ENCODE results near the gene AK4.
"Not testable (repeated sequence)": the region's sequence is repeated elsewhere in the genome, so short reads cannot be mapped to it uniquely, and the experiment has no call there.

Gene AK4

GRCh38 chr1:65148178-65148547 lies at the start of gene AK4:
AK4 (plus strand) TSS chr1:65148203; CDS start chr1:65148408, 205 bp downstream.
- DNase-seq (ENCODE audit: low read depth, low spot score), result not testable (repeated sequence)

GRCh38 chr1:65103807-65104206 lies 44.2 kb upstream of the AK4 start:
- no peak for DNase-seq (ENCODE audit: low read depth, low spot score)

- DNase-seq (ENCODE audit: low read depth, low spot score), result no peak
Measured at GRCh38 chr1:65104854-65105534, 43.0 kb upstream of the AK4 start.

- DNase-seq (ENCODE audit: low read depth, low spot score), result no peak
Measured at GRCh38 chr1:65105596-65105995, 42.4 kb upstream of the AK4 start.

- no peak for DNase-seq (ENCODE audit: low read depth, low spot score)
Measured at GRCh38 chr1:65108025-65108642, 39.9 kb upstream of the AK4 start.

GRCh38 chr1:65109487-65109886 lies 38.5 kb upstream of the AK4 start:
- no peak for DNase-seq (ENCODE audit: low read depth, low spot score)

- no peak for DNase-seq (ENCODE audit: low read depth, low spot score)
Measured at GRCh38 chr1:65112811-65113210, 35.2 kb upstream of the AK4 start.

- no peak for DNase-seq (ENCODE audit: low read depth, low spot score)
Measured at GRCh38 chr1:65113298-65113697, 34.7 kb upstream of the AK4 start.

GRCh38 chr1:65114322-65114721 lies 33.7 kb upstream of the AK4 start:
- DNase-seq (ENCODE audit: low read depth, low spot score), result peak; percentile 2

GRCh38 chr1:65119951-65120350 lies 28.1 kb upstream of the AK4 start:
- no peak for DNase-seq (ENCODE audit: low read depth, low spot score)

- DNase-seq (ENCODE audit: low read depth, low spot score), result not testable (repeated sequence)
Measured at GRCh38 chr1:65129104-65129503, 18.9 kb upstream of the AK4 start.

GRCh38 chr1:65138524-65138923 lies 9.5 kb upstream of the AK4 start:
- DNase-seq (ENCODE audit: low read depth, low spot score), result no peak

GRCh38 chr1:65139793-65140192 lies 8.2 kb upstream of the AK4 start:
- DNase-seq (ENCODE audit: low read depth, low spot score), result not testable (repeated sequence)

GRCh38 chr1:65141394-65141793 lies 6.6 kb upstream of the AK4 start:
- no peak for DNase-seq (ENCODE audit: low read depth, low spot score)

- DNase-seq (ENCODE audit: low read depth, low spot score), result no peak
Measured at GRCh38 chr1:65141918-65142317, 6.1 kb upstream of the AK4 start.

GRCh38 chr1:65143112-65143658 lies 4.8 kb upstream of the AK4 start:
- not testable (repeated sequence) for DNase-seq (ENCODE audit: low read depth, low spot score)

GRCh38 chr1:65146908-65147423 lies 1.0 kb upstream of the AK4 start:
- no peak for DNase-seq (ENCODE audit: low read depth, low spot score)

- DNase-seq (ENCODE audit: low read depth, low spot score), result no peak
Measured at GRCh38 chr1:65147424-65148177, 402 bp upstream of the AK4 start.

- no peak for DNase-seq (ENCODE audit: low read depth, low spot score)
Measured at GRCh38 chr1:65148548-65149350, 746 bp downstream of the AK4 start.

GRCh38 chr1:65149351-65150107 lies 1.5 kb downstream of the AK4 start:
- no peak for DNase-seq (ENCODE audit: low read depth, low spot score)

- DNase-seq (ENCODE audit: low read depth, low spot score), result no peak
Measured at GRCh38 chr1:65150108-65150463, 2.1 kb downstream of the AK4 start.

Measured in smooth muscle cell of the brain vasculature (primary cell).